ENCODE results near the gene GFRA4.
"Not testable (repeated sequence)": the region's sequence is repeated elsewhere in the genome, so short reads cannot be mapped to it uniquely, and the experiment has no call there.

- TF ChIP-seq POLR2AphosphoS5 (IDR thresholded peaks at IDR 0.05; ENCODE audit: borderline replicate concordance, low read depth, low read length); EZH2 (IDR thresholded peaks at IDR 0.05); FOXP2 (optimal IDR thresholded peaks at IDR 0.05; ENCODE audit: control extremely low read depth, extremely low read length, insufficient read depth): not testable (repeated sequence)
These were observed 47.9 kb downstream of the GFRA4 start for GRCh38 chr20:3615171-3615840.

Data from SK-N-MC (cell line).